ENCODE results near the gene NT5DC4.

Gene NT5DC4

GRCh38 chr2:112749755-112750559 is 29.1 kb downstream of the NT5DC4 start:
- no peak overlapping the region for H3K4me3 ChIP-seq (ENCODE audit: low read depth, low read length)
- no peak for DNase-seq (ENCODE audit: low read depth)

DNA sequence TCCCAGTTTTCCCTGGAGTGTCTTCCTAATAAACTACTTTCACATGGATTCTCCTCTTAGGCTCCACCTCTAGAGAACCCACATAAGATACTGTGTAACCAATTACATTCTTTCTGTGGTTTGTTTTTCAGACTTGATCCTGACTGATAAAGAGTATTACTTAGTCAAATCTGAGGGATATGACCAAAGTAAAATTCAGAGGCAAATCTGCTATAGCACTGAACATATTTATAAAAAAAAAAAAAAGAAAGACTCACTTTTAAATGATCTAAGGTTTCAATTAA is 29.7 kb downstream of the NT5DC4 start:
- no peak overlapping the region for H3K4me3 ChIP-seq (ENCODE audit: low read depth, low read length)
- no peak for DNase-seq (ENCODE audit: low read depth)

DNA sequence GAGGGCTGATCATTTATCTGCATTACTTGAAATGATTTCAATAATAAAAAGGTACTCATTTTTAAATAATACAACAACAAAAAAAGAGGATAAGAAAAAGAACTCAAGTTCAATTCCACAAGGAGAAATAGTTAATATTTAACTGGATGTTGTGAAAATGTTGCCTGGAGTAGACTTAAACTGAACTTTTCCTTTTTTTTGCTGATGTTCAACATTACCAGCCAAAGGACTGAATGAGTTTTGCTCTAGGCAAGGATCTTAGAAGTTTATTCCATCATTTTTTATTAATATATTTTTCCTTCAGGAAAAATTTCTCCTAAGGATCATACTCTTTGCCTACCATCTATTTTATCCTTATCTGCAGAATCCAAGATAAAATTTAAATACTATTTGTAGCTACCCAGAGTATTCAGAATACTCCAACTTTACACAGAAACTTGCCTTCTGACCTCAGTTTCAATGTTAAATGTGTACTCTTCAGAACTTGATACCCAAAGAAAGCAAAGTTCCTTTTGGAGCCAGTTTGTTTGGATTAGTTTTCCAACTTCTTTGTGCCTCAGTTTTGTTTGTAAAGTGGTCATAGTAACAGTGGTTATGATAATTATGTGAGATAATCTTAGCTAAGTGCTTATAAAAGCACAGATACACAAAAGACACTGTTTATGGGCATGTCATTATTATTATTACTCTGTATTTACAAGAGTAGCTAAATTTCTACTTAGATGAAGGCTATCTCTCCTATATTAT is 30.8 kb downstream of the NT5DC4 start:
- no peak for DNase-seq (ENCODE audit: low read depth)
- H3K4me3 ChIP-seq (ENCODE audit: low read depth, low read length), result no peak overlapping the region

GRCh38 chr2:112752667-112753066 is 31.8 kb downstream of the NT5DC4 start:
- no peak for DNase-seq (ENCODE audit: low read depth)
- H3K4me3 ChIP-seq (ENCODE audit: low read depth, low read length), result no peak overlapping the region

DNA sequence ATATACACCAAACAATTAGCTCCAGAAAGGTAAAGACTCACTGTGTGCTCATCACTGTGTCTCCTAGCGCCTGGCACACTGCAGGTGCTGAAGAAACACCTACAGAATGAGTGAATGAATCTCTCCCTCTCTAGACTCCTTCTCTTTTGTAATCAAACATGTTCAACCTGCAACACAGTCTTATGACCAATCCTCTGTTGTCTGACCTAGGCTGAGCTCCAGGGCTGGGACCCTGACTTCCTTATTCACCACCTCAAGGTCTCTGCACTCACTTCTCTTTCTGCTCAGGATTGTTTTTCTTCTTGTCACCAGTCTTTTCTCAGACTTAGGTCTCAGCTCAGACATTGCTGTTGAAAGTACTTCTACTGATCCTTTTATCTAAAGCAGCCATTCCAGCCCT is 33.7 kb downstream of the NT5DC4 start:
- no peak for DNase-seq (ENCODE audit: low read depth)
- H3K4me3 ChIP-seq (ENCODE audit: low read depth, low read length), result no peak overlapping the region

- no peak overlapping the region for H3K4me3 ChIP-seq (ENCODE audit: low read depth, low read length)
- no peak for DNase-seq (ENCODE audit: low read depth)
Measured at GRCh38 chr2:112755444-112755843, 34.6 kb downstream of the NT5DC4 start.

GRCh38 chr2:112756207-112756606 is 35.4 kb downstream of the NT5DC4 start:
- DNase-seq (ENCODE audit: low read depth), result no peak
- no peak overlapping the region for H3K4me3 ChIP-seq (ENCODE audit: low read depth, low read length)

DNA sequence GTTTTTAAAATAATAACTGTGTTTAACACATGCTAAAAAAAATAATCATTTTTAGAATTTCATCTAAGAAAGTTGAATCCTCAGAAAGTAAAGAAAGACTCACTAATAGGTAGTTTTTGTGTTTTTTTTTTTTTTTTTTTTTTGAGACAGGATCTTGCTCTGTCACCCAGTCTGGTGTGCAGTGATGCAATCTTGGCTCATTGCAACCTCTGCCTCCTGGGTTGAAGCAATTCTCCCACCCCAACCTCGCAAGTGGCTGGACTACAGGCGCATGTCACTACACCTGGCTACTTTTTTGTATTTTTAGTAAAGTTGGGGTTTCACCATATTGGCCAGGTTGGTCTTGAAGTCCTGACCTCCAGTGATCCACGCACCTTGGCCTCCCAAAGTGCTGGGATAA is 36.4 kb downstream of the NT5DC4 start:
- no peak for DNase-seq (ENCODE audit: low read depth)
- H3K4me3 ChIP-seq (ENCODE audit: low read depth, low read length), result no peak overlapping the region

DNA sequence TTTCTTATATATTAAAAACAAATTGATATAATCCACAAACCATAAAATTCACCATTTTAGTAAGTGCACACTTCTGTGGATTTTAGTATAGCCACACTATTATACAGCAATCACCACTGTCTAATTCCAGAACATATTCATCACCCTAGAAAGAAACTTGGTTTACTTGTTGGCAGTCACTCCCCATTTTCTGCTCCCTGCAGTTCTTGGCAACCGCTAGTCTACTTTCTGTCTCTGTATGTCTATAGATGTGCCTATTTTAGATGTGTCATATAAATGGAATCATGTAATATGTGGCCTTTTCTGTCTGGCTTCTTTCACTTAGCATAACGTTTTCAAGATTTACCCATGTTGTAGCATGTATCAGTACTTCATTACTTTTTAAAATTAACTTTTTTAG is 37.9 kb downstream of the NT5DC4 start:
- no peak for DNase-seq (ENCODE audit: low read depth)
- H3K4me3 ChIP-seq (ENCODE audit: low read depth, low read length), result no peak overlapping the region

DNA sequence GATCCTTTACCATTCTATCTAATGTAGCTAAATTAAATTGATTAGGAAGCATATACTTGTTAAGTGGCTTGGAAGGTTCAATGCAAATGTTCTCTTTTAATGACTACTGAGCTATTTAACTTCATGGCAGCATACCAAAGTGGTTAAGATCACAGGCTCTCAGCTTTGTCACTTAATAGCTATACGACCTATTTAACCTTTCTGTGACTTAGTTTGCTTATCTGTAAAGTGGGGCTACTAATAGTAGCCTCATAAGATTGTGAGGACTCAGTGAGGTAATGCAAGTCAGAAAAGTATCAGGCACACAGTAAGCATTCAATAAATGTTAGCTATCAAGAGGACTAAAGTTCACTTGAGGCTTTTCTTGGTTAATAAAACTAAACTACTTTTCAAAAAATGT is 39.3 kb downstream of the NT5DC4 start:
- DNase-seq (ENCODE audit: low read depth), result no peak
- no peak overlapping the region for H3K4me3 ChIP-seq (ENCODE audit: low read depth, low read length)

DNA sequence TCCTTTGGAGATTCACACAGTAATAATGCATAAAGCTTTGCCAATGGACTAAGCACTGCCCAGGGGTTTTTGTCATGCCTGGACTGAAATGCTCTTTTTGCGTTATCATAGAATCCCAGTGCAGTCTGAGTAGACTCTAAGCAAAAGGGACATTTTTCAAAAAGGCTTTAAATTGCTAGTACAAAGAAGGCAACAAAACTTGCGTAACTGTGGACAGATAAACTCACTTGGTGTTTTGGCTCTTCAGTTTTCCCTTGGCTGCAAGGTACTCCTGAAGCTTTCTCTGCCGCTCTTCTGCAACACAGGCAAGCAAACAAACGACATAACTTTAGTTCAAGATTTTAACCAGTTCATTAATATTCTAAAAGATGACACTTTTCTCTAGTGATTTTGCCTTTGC is 41.5 kb downstream of the NT5DC4 start:
- DNase-seq (ENCODE audit: low read depth), result no peak
- no peak overlapping the region for H3K4me3 ChIP-seq (ENCODE audit: low read depth, low read length)

DNA sequence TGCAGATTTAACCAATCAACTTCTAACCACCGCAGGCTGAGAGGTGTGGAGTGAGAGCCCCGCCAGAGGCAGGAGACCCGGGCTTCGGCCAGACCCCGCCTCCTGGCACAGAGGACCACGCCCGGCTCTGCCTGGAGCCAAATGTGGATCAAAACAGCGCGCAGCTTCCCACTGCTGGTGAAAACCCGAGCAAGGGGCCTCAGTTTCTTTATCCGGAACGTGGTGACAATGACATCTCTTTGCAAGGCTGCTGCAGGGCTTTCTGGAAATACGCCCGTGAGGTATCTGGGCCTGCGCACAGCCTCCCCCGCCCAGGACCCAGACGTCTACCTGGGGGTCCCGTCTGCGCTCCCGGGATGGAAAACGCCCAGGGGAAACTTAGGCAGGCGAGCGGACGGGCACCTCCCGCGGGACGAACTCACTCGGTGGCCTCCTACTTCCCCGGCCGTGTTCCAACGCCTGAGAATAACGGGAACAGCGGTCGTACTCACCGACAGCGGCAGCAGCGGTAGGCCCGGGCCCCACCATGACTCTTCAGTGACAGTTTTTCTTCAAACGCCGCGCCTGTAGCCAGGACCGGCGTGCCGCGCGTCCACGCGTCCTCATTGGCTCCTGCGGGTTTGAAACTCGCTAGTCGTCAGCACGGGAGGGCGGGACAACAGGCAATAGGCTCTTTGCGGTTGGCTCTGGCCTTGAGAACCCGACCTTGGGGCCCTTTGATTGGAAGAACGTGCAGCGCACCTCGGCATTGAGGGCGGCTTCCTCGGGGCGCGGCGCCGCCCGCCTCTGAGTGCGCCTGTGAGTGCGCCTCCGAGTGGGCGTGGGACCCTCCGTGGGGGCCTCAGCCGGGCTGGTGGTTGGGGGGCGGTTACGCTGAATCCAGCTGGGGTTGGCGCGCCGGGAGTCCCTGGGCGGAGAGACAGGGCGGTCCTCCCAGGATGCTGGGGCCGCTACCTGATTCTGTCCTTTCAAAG is 43.5 kb downstream of the NT5DC4 start, which contains the start of gene CKAP2L:
TSS of gene CKAP2L (minus strand) at position 539 of the 974 bp plus-strand sequence. CDS start at position 528, 11 bp downstream.
- DNase-seq (ENCODE audit: low read depth), result peak; percentile 95
- peak within 1 kb of the TSS; percentile 88 for H3K4me3 ChIP-seq (ENCODE audit: low read depth, low read length)

- no peak for DNase-seq (ENCODE audit: low read depth)
- peak overlapping the region; percentile 88 for H3K4me3 ChIP-seq (ENCODE audit: low read depth, low read length)
Measured at GRCh38 chr2:112765251-112765650, 44.4 kb downstream of the NT5DC4 start.

GRCh38 chr2:112767693-112768330 is 47.0 kb downstream of the NT5DC4 start:
- H3K4me3 ChIP-seq (ENCODE audit: low read depth, low read length), result no peak overlapping the region
- DNase-seq (ENCODE audit: low read depth), result no peak

DNA sequence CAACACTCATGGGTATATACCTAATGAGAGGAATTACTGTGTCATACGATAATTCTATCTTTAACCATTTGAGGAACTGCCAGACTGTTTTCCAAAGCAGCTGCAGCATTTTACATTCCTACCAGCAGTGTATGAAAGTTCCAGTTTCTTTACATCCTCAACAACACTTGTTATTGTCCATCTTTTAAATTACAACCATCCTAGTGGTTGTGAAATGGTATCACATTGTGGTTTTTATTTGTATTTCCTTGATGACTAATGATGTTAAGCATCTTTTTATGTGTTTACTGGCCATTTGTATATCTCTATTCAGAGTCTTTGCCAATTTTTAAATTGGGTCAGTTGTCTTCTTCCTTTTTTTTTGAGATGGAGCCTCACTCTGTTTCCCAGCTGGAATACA is 47.6 kb downstream of the NT5DC4 start:
- no peak overlapping the region for H3K4me3 ChIP-seq (ENCODE audit: low read depth, low read length)
- no peak for DNase-seq (ENCODE audit: low read depth)

GRCh38 chr2:112772322-112772721 is 51.5 kb downstream of the NT5DC4 start:
- no peak for DNase-seq (ENCODE audit: low read depth)
- H3K4me3 ChIP-seq (ENCODE audit: low read depth, low read length), result no peak overlapping the region

DNA sequence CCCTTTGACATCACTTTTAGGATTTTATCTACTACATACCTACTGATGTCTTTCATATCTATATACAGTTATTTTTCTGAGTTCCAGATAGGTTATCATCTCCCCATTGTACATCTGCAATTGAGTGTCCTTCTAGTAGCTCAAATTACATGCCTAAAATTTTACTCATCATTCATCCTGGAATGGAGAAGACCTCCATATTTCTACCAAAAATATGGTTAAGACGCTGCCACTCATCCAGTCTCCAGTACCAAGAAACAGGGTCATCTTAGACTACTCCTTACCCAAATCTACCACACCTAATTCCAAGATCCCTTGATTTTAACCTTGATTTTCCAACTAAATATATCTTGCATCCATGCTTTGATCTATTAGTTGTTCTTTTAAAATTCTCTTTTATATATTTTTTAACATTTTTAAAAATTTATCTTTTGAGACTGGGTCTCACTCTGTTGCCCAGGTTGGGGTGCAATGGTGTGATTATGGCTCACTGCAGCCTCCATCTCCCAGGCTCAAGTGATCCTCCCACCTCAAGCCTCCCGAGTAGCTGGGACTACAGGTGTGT is 52.2 kb downstream of the NT5DC4 start:
- H3K4me3 ChIP-seq (ENCODE audit: low read depth, low read length), result no peak overlapping the region

DNA sequence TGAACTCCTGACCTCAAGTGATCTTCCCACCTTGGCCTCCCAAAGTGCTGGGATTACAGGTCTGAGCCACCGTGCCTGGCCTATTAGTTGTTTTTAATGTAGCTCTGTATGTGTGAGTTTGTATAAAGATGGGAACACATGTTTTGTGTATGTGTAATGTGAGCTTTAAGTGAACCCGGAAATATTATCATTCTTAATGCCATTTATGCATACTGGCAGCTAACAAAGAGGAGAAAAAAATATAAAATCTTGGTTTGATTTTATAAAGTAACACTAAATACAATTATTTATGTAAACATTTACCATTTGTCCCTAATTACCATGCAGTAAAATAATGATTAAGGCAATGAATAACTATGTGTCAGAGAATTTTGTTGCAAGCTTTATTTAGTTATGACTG is 52.7 kb downstream of the NT5DC4 start:
- no peak for DNase-seq (ENCODE audit: low read depth)
- H3K4me3 ChIP-seq (ENCODE audit: low read depth, low read length), result no peak overlapping the region

More for the DNA sequence above, 52.2 kb downstream of the NT5DC4 start:
- DNase-seq (ENCODE audit: low read depth), result no peak

All from skeletal muscle cell (primary cell).